GM19372 (cell line): Measurements from ENCODE around the gene ECM2.

ENCODE experiments used
- ATAC-seq: cut with Tn5 transposase; IDR thresholded peaks from one replicate; pipeline ENCODE4 v1.9.1; 2021; ENCODE audit warnings: mild to moderate bottlenecking, low read depth, moderate library complexity; ENCODE audit not compliant: unreplicated experiment

The ECM2 gene

GRCh38 chr9:92528522-92528849 is 7.3 kb downstream of the ECM2 start:
- ATAC-seq, result no peak

- no peak for ATAC-seq
Observed at GRCh38 chr9:92527832-92528521, 7.8 kb downstream of the ECM2 start.

DNA sequence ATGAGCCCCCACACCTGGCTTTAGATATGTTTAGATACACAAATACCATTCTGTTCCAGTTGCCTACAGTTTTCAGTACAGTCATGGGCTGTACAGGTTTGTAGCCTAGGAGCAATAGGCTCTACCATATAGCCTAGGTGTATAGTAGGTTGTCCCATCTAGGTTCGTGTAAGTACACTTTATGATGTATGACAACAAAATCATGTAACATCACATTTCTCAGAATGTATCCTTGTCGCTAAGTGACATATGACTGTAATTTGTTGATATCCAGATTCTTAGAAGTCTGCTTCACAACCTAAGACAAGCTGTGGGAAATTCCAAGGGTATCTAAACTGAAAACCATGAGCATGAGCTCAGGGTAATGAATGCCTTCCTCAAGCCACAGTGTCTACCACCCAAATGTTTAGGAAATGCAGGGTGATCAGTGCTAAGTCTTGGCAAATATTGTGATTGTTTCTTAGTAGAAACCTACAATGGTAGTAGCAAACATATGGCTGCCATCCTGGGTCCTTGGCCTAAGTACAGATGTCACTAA is 8.4 kb downstream of the ECM2 start:
- ATAC-seq, result no peak

GRCh38 chr9:92525306-92525705 is 10.5 kb downstream of the ECM2 start:
- no peak for ATAC-seq

- no peak for ATAC-seq
Observed at GRCh38 chr9:92524881-92525280, 10.9 kb downstream of the ECM2 start.

- ATAC-seq, result no peak
Observed at GRCh38 chr9:92522983-92523970, 12.5 kb downstream of the ECM2 start.

- ATAC-seq, result no peak
Observed at GRCh38 chr9:92520837-92521236, 15.0 kb downstream of the ECM2 start.

- ATAC-seq, result no peak
Observed at GRCh38 chr9:92518199-92518598, 17.6 kb downstream of the ECM2 start.

DNA sequence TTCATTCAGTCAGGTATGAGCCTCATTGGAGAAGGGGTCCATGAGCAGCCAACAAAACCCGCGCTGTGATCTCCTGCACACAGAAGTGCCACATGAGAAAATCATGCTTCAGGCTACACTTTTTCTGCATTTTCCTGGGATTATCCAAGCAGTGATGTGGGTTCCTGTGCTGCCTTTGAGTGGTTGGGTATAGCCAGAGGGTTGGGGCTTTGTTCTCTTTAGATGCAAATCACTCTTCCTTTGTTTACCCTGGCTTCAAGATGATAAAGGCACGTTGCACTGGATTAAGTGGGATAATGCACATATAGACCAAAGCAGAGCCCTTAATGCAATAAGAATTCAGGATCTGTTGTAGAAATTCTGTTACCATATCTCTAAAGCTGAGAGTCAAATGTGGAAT is 18.7 kb downstream of the ECM2 start:
- ATAC-seq, result no peak

DNA sequence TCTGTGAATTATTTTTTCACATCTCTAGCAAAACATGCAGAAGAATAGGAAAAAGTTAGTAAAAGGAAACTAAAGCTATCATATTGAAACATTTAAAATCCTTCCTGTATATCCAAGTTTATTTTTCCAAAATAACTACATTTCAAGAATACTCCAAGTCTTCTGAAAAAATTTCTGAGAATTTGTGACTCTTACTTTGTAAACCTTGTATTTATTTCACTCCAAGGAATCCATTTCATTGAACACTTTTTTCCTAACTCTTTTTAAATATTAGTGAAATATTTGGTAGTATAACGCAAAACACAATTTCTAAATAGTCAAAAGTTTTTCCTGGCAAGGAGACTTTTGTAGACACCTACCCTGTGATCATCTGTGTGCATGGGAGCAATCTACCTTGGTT is 19.3 kb downstream of the ECM2 start:
- no peak for ATAC-seq

DNA sequence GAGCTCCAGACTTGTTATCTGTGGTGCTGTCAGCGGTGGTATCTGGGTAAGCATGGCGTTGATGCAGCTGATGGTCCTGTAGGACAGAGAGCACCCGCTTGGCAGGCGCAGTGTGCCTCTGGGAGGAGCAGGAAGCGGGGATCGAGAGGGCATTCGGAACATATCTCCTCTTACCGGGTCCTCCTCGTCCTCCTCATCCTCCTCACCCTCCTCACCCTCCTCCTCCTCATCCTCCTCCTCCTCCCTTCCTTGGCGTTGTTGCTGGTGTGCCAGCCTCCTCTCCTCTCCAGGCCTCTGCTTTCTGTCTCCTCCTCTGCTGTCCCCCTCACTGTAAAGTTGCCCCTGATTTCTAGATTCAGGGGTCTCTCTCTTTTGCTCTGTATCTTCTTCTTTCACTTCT is 21.2 kb downstream of the ECM2 start:
- ATAC-seq, result no peak

DNA sequence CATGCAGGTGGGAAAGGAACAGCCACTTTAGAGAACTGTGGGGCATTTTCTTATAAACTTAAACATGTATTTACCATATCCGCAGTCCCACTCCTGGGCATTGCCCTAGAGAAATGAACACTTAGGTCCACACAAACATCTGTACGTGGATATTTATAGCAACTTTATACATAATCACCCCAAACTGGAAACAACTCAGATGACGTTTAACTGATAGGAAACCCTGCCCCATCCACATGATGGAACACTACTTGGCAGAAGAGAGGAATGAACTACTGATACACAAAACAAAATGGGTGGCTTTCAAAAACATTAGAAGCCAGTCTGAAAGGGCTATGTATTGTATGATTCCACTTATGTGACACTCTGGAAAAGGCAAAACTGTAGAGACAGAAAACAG is 22.4 kb downstream of the ECM2 start:
- no peak for ATAC-seq

GRCh38 chr9:92512622-92513021 is 23.2 kb downstream of the ECM2 start:
- no peak for ATAC-seq

DNA sequence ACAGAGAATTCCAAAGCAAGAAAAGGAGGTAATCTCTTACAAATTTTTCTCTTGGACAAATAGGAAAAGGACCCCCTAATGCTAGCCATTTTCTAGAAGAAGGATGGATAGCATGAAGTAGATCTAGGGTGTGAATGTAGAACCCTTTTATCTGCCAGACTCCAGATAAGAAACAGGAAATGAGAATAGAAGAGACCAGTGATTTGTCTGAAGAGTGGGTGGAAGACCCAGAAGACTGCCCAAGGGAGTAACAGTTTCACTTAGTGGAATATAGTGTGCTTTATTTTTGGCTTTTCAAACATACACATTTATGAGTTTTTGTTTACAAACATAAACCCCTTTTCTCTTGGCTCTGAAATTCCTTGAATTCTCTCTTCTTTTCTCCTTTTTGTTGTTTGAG is 25.0 kb downstream of the ECM2 start:
- no peak for ATAC-seq

DNA sequence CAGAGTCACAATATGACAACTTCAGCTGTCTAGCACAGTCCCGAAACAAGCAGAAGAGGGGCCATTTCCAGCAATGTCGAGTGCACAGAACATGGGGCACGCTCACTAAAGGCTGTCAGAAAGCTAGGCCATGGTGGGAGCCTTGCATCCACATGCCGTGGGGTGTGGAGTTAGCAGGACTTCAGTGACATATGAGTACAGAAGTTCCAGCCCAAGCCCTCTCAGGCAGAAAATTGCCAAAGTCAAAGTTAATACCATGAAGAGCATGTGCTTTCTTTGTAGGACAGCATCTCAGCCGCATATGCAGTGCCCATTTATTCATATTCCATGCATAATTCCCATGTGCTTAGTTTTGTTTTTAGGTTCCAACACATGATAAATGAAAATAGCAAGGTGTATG is 26.7 kb downstream of the ECM2 start:
- no peak for ATAC-seq

GRCh38 chr9:92508018-92508820 is 27.6 kb downstream of the ECM2 start:
- no peak for ATAC-seq

DNA sequence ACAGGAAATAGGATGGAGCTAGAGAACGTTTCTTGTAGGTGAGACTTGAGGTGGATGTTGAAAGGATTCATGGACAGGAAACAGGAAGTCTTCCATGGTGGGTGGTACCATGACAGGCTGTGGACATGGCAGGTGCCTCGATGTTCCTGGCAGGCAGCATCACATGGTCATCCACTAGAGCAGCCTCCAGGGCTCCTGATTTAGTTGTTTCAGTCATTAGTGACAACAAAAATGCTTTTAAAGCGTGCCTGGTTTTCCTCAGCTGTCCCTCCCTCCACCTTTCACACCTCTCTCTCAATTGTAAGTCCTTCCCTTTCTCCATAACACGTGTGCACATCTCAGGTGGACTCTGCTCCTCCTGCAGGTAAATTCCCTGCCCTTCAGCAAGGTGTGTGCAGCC is 28.3 kb downstream of the ECM2 start:
- no peak for ATAC-seq

DNA sequence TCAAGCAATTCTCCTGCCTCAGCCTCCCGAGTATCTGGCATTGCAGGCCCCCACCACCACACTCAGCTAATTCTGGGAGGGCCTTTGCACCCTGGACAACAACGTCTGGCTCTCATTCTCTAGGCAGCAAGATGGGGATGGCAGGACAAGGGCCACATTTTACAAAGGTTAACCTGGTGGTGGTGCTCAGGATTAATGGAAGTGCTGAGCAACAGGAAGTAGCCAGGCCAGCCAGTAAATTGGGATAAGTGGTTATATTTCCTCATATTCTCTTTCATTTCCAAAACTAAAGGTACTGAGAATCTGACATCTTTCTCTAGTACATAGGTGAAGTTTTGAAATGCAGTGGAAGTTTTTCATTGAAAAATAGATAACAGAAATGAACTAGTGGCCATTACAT is 28.8 kb downstream of the ECM2 start:
- no peak for ATAC-seq

DNA sequence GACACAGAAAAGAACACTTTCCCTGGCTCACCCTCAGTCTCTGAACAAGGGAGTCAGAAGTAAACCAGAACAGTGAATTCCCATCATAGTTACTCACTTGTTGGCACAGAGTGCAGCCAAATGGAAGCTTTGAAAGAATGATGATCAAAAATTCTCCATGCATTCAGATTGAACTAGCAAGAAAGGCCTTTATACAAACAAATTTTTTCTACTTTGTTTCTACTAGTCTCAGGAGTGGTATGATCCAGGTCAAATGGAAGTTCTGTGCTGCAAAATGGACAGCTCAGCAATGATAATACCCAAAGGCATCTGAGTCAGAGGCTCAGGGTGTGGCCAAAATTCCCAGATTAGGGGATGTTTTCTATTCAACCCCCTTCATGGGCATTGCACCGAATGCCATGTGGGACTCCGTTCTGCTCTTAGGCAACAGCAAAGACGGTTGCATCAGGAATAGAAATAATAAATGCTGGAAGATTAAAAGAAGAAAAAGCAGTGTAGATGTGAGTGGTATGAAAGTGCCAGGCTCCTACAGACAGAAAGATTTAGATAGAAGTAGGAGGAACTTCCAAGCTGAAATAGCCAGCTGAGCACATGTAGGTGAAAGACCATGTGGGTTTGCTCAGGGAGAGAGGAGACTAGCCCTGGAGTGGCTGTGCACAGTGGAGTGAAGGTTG is 29.5 kb downstream of the ECM2 start:
- ATAC-seq, result no peak

GRCh38 chr9:92504881-92505280 is 30.9 kb downstream of the ECM2 start:
- ATAC-seq, result no peak
